Astrocyte (in vitro differentiated cells and primary cell): ENCODE results near the gene RNLS. TPM values are rescaled to one million over a fixed set of nuclear protein-coding genes. Genes with fewer than 3 reads are reported as not detected.

Experiments
- DNase-seq: peaks from one replicate; pipeline ENCODE4 v3.0.0-alpha.2; 2010; ENCODE audit warnings: low read depth
- FAIRE-seq: peaks from 2 replicates; lab custom pipeline; 2011; peaks lifted over from hg19 to GRCh38; lab: Jason Lieb, UNC
- H2AFZ ChIP-seq: 2 replicates; pipeline ENCODE4 v1.6.0; 2012; ENCODE audit warnings: low read depth, low read length, inconsistent platforms
- H3K27ac ChIP-seq: 2 replicates; pipeline ENCODE4 v1.5.1; 2011; ENCODE audit warnings: low read depth, low read length, inconsistent platforms
- H3K27me3 ChIP-seq: 2 replicates; pipeline ENCODE4 v1.6.0; 2011; ENCODE audit warnings: low read length, inconsistent platforms; ENCODE audit not compliant: insufficient read depth
- H3K36me3 ChIP-seq: 2 replicates; pipeline ENCODE4 v1.5.1; 2011; ENCODE audit warnings: low read length, inconsistent platforms; ENCODE audit not compliant: insufficient read depth
- H3K4me1 ChIP-seq: 2 replicates; pipeline ENCODE4 v1.5.1; 2011; ENCODE audit warnings: low read length, inconsistent platforms; ENCODE audit not compliant: insufficient read depth
- H3K4me2 ChIP-seq: 2 replicates; pipeline ENCODE4 v1.6.0; 2012; ENCODE audit warnings: low read length, inconsistent platforms
- H3K4me3 ChIP-seq: 2 replicates; pipeline ENCODE4 v1.5.1; 2011; ENCODE audit warnings: low read depth, mild to moderate bottlenecking, low read length, inconsistent platforms; ENCODE audit not compliant: insufficient read depth
- H3K79me2 ChIP-seq: 2 replicates; pipeline ENCODE4 v1.6.0; 2012; ENCODE audit warnings: mild to moderate bottlenecking, low read length, inconsistent platforms; ENCODE audit not compliant: insufficient read depth
- H3K9ac ChIP-seq: 2 replicates; pipeline ENCODE4 v1.6.0; 2012; ENCODE audit warnings: mild to moderate bottlenecking, low read length, inconsistent platforms
- H3K9me3 ChIP-seq: 2 replicates; pipeline ENCODE4 v1.5.1; 2012; ENCODE audit warnings: low read depth, mild to moderate bottlenecking, low read length, inconsistent platforms; ENCODE audit not compliant: insufficient read depth
- H4K20me1 ChIP-seq: 2 replicates; pipeline ENCODE4 v1.6.0; 2012; ENCODE audit warnings: low read length, inconsistent platforms; ENCODE audit not compliant: insufficient read depth
- H3K27ac Mint-ChIP-seq: one replicate; pipeline ENCODE4 v1.8.0; 2021; ENCODE audit warnings: mild to moderate bottlenecking, mixed read lengths; ENCODE audit not compliant: unreplicated experiment
- H3K27me3 Mint-ChIP-seq: one replicate; pipeline ENCODE4 v1.8.0; 2021; ENCODE audit warnings: low read depth, mixed read lengths; ENCODE audit not compliant: unreplicated experiment
- H3K36me3 Mint-ChIP-seq: one replicate; pipeline ENCODE4 v1.8.0; 2021; ENCODE audit warnings: low read depth, mixed read lengths; ENCODE audit not compliant: unreplicated experiment
- H3K4me1 Mint-ChIP-seq: one replicate; pipeline ENCODE4 v1.8.0; 2021; ENCODE audit warnings: low read depth, mixed read lengths; ENCODE audit not compliant: unreplicated experiment
- H3K4me3 Mint-ChIP-seq: one replicate; pipeline ENCODE4 v1.8.0; 2021; ENCODE audit warnings: mild to moderate bottlenecking, moderate library complexity, mixed read lengths; ENCODE audit not compliant: unreplicated experiment
- H3K9me3 Mint-ChIP-seq: one replicate; pipeline ENCODE4 v1.8.0; 2021; ENCODE audit warnings: mild to moderate bottlenecking, mixed read lengths; ENCODE audit not compliant: unreplicated experiment
- CTCF ChIP-seq: IDR thresholded peaks from 2 replicates; pipeline ENCODE4 v1.5.1; 2011; ENCODE audit warnings: low read depth, mild to moderate bottlenecking, inconsistent platforms, low read length, moderate library complexity; ENCODE audit not compliant: insufficient read depth
- EZH2 ChIP-seq: IDR thresholded peaks from 2 replicates; pipeline ENCODE4 v1.6.1; 2012; ENCODE audit warnings: mild to moderate bottlenecking, low read length, inconsistent platforms; ENCODE audit not compliant: insufficient read depth
- total RNA-seq: library from RNA; stranded (reverse); gene quantifications from 2 replicates; pipeline ENCODE4 v1.2.1, GENCODE V29; 2021

The RNLS gene
- total RNA-seq, 1 donor from 2014 or later = 6.9 TPM

DNA sequence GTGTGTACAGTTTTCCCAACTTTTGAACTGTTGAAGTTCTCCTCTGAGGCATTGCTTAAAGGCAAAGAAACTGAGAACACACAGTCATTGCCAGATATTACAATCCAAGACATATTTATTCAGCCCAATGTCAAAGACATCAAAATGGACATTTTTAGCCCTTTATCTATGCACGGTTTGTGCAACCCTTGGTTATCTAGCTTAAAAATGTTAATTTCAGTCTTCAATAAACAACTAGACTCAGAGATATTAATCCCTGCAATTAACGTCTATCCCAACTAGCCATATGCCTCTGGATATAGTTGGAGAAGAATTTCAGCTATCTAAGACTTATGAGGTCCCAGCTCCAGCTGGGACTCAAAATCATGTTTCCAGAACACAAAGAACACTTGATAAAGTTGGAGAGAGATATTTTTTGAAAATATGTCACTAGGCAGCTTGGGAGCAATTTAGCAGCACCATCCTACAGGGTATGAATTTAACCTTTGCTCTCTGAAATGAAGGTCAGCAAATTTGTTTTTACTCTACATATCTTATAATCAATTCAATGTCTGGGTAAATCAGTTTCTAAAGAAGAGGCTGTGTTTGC lies 357.0 kb downstream of the RNLS start:
- DNase-seq (no peak), FAIRE-seq (no peak)
- Mint-ChIP-seq H3K27me3 (no peaks in the 10 kb centered on the region), H3K9me3 (peaks cover 1% of the 10 kb centered on the region), H3K4me1 (peaks cover 4% of the 10 kb centered on the region), H3K36me3 (no peaks in the 10 kb centered on the region), H3K27ac (no peak overlapping the region), H3K4me3 (no peak overlapping the region)
- no peaks in the 10 kb centered on the region for H3K79me2 ChIP-seq
- no peaks in the 10 kb centered on the region for H4K20me1 ChIP-seq
- no peak overlapping the region for H3K4me3 ChIP-seq
- TF ChIP-seq EZH2 (no peak), CTCF (no peak)
- H3K27me3 ChIP-seq = no peaks in the 10 kb centered on the region
- H3K4me2 ChIP-seq = no peak overlapping the region
- no peak overlapping the region for H3K9ac ChIP-seq
- no peaks in the 10 kb centered on the region for H3K4me1 ChIP-seq
- no peaks in the 10 kb centered on the region for H3K36me3 ChIP-seq
- H2AFZ ChIP-seq = no peak overlapping the region
- no peaks in the 10 kb centered on the region for H3K9me3 ChIP-seq
- no peak overlapping the region for H3K27ac ChIP-seq

Other genes with a start within 250 kb of the RNLS start
- not detected in 2 replicates for gene LIPJ, start 3.4 kb upstream of the RNLS start, total RNA-seq
- gene LIPF, start 81.1 kb upstream of the RNLS start, total RNA-seq = not detected in 2 replicates
- gene LIPK, start 122.9 kb upstream of the RNLS start, total RNA-seq = not detected in 2 replicates
- not detected in 2 replicates for gene LIPN, start 176.7 kb upstream of the RNLS start, total RNA-seq
- not detected in 2 replicates for gene LIPM, start 219.4 kb upstream of the RNLS start, total RNA-seq